Stimulated activated CD4-positive, alpha-beta T cell treated with anti-CD3 and anti-CD28 coated beads, Interleukin-12 subunit alpha, Interleukin-12 subunit beta, amount 100 ng/mL, for 24 hours (primary cell): ENCODE data around the gene PBRM1.

ENCODE experiments used
- DNase-seq, 2 experiments: peaks; one replicate each; pipeline ENCODE4 v3.0.0-alpha.2; 2020; ENCODE audit warnings: low read depth in 2 of 2

PBRM1 gene

GRCh38 chr3:52574056-52574965 is 111.4 kb downstream of the PBRM1 start:
- no peak for DNase-seq

- DNase-seq = no peak
Observed at GRCh38 chr3:52572221-52572620, 113.5 kb downstream of the PBRM1 start.

DNA sequence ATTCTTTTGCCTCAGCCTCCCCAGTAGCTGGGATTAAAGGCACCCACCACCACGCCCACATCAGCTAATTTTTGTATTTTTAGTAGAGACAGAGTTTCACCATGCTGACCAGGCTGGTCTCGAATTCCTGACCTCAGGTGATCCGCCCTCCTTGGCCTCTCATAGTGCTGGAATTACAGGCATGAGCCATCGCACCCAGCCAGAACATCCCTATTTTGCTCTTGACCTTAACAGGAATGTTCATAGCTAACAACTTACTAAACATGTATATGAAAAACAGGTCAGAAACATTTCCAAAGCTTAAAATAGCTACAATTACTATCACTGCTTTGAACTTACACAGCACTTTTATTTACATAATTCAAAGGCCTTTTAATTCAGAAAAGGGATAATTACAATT is 115.6 kb downstream of the PBRM1 start:
- no peak for DNase-seq

GRCh38 chr3:52568069-52568468 is 117.6 kb downstream of the PBRM1 start:
- DNase-seq = no peak

DNA sequence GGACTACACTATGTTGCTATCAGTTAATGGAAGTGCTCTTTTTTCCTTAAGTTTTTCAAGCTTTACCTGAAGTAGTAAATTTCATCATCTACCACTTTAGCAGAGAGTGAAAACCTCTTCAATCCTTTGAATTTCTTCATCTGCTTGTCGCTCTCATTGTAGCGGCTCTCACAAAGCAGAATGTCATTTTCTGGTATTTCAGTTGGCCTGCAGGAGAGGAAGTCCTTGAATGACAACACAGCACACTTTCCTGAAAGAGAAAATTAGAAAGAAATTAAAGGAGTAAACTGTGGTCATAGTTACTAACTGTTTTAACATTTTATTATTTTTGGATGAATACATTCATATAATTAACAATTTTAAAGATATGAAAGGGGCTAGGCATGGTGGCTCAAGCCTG is 121.7 kb downstream of the PBRM1 start:
- no peak for DNase-seq

DNA sequence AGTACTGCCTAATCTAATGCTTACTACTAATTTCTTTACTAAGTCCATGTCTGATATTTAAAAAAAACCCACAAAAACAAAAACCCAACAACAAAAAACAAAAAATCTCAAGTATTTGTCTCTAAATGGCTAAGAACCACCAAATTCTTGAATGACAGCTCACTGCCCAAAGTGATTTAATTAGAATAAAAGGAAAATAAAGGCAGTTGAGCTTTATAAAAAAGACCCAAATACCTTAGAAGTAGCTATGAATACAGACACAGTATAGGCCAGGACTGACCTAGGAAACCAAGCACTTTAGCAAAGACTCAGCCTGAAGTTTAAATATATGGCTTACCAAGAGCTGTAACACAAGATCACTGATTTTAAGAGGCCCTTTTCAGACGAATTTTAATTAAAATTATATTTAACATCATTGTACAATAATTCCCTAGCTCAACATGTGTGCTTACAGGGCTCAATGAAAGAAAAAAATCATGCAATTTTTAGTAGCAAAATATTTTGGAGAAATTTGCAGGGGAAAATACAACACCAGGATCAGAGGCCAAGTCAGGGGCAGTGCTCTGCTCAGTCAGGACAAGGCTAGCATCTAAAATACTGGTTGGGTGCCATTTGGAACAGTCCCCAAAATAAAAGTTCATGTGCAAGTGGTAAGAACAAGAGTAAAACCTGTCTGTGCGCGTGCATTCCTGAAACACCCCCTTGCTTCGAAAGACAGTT is 124.5 kb downstream of the PBRM1 start:
- DNase-seq = no peak

DNA sequence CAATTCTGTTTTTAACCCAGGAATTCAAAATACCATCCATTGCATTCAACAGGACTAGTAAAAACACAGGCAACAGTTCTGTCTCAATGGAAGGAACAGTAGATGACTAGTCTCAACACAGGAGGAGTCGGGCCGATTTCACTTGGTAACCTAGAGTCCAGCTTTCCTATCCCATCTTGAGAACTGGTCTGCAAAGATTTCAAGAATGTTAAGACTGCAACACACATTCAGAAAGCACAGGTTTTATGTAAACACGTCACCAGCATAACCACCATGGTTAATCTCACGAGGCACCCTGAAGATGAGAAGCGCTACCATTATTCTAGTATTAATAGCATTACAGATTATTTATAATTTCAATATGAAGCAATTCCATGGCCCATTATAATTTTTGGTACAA is 127.3 kb downstream of the PBRM1 start:
- no peak for DNase-seq

DNA sequence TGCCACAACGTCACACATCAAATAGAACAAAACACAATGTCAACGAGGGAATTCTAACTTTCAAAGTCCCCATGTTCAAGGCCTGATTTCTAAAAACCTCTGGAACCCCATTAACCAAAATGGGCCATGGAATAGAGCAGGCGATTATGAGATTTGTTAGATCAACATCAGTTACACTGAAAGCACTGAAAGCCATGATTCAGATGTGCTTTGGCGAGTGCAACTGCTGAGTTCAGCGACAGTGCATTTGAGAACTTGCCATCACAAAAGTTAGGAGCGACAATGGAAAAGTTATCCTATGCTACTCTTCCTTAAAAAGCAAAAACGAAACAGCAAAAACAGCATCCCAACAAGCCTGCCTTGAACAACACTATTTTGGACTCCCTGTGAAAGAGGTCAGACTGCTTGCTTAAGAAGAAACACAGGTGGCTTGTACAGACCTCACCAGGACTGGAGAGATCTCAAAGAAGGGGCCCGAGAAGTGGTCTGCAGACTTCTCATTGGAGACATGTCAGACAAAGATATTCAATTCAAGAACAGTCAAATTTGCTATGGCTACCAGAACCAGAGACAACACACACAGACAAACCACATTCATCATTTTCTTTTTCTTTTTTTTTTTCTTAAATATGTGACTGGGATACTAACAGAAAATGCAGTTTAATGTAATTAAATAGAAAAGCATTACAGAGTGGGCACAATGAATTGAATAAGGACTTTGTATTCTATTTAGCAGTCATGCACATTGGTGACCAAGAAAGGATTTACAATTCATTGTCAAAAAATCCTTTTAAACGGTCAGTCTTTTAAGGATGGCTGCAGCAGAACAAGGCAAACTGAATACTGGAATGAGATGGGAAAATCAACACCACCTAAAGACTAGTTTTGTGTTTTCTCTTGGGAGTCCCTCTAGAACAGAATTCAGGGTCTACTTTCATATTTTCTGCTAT is 128.4 kb downstream of the PBRM1 start:
- no peak for DNase-seq

GRCh38 chr3:52555056-52555455 is 130.7 kb downstream of the PBRM1 start:
- DNase-seq = no peak

- no peak for DNase-seq
Observed at GRCh38 chr3:52554026-52554755, 131.5 kb downstream of the PBRM1 start.

GRCh38 chr3:52552089-52552488 is 133.6 kb downstream of the PBRM1 start:
- no peak for DNase-seq

- DNase-seq = no peak
Observed at GRCh38 chr3:52551118-52551517, 134.6 kb downstream of the PBRM1 start.

- no peak for DNase-seq
Observed at GRCh38 chr3:52547143-52547542, 138.6 kb downstream of the PBRM1 start.

DNA sequence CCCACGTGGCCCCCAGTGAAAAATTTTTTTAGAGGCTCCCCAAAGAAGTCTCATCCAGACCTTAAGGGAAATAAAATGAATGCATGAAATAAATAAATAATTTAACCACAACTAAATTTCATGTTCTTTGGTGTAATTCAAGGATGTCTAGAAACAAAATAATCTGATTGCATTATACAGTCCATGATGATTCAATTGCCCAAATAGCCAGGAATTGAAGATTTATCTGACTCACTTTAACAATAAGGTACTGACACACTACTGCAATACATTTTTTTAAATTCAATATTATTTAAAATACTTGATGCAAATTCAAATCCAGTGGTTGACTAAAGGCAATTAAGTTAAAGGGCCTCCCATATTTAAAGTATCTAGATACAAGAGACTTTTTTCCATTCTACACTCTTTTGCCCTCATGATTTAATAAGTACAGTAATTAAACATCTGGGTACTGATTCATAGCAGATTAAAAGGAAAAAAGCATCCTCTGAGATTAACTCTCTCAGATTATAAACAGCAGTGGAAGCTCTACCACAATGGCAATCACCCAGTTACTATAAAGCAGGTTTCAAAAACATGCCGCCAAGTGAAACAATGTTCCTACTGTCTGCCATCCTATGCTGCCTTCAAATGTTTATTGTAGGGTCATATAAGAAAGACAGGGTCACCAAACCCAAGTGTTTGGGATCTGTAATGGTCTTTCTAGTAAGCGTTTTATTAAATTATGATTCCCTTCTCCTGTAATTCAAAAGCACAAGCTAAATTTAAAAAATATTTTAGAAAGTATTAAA is 139.4 kb downstream of the PBRM1 start:
- no peak for DNase-seq

DNA sequence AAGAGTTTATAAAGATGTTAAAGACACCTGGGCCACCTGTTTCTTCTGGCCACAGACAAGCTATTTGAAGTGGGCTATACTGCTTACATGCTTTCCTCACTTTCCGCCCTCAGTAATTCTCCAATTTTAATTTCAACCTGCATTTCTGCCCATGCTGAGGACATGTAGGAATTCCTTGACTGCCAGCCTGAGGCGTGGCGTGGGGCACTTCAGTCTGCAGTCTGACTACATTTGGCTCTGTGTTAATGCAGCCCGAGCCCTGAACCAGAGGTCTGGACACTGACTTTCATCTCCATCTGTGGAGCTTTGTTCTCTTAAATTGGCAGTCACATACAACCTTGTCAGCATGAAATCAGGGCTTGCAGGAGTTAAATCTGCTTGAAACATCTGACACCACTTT is 140.8 kb downstream of the PBRM1 start:
- no peak for DNase-seq

DNA sequence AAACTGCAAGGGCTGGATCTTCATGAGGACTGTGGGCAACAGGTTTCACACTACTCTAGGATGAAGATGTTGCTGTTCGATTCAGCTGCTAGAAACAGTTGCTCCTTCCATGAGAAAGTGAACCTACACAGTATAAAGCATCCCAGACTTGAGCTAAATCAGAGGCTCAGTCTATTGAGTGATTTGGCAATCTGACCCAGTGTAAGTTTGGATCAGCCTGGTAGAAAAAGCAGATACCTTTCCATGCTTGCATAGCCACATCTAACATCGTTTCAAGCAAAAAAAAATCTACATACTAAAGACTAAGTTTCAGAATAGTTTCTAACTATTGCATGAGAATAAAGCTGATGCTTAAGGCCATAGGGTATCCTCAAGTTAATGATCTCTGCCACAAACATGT is 144.7 kb downstream of the PBRM1 start:
- no peak for DNase-seq

- no peak for DNase-seq
Observed at GRCh38 chr3:52539010-52539653, 146.6 kb downstream of the PBRM1 start.

- DNase-seq = no peak
Observed at GRCh38 chr3:52537726-52538421, 147.8 kb downstream of the PBRM1 start.

DNA sequence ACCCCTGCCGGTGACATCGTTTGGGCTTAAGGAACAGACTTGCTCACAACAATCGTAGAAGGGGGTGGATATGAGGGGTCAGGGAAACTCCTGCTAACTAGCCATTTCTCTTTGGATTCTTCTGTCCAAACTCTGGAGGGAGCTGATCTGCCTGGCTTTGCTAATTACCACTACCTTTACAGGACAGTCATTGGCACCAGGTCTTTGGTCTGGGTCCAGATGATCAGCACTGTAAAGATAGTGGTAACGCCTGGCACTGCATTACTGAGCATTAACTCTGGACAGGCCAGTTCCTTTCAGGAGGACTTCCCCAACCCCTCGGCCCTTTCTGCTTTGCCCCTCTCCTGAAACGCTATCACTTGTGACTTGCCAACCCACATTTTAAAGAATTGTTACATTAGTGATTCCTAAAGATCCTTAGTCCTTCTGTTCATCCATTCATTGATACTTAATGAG is 148.5 kb downstream of the PBRM1 start:
- no peak for DNase-seq
